ENCODE results near the gene GRK5.
"Not testable (repeated sequence)": the region's sequence is repeated elsewhere in the genome, so short reads cannot be mapped to it uniquely, and the experiment has no call there.

The GRK5 gene

GRCh38 chr10:119421891-119422681 lies 214.7 kb downstream of the GRK5 start:
- DNase-seq (ENCODE audit: low read depth): no peak

- DNase-seq (ENCODE audit: low read depth): no peak
These were observed 215.5 kb downstream of the GRK5 start for GRCh38 chr10:119422682-119423509.

GRCh38 chr10:119423510-119424257 lies 216.3 kb downstream of the GRK5 start:
- no peak for DNase-seq (ENCODE audit: low read depth)

GRCh38 chr10:119424258-119424975 lies 217.0 kb downstream of the GRK5 start:
- no peak for DNase-seq (ENCODE audit: low read depth)

GRCh38 chr10:119425102-119425880 lies 217.9 kb downstream of the GRK5 start:
- DNase-seq (ENCODE audit: low read depth): no peak

- no peak for DNase-seq (ENCODE audit: low read depth)
These were observed 218.5 kb downstream of the GRK5 start for GRCh38 chr10:119425881-119426170.

- no peak for DNase-seq (ENCODE audit: low read depth)
These were observed 219.3 kb downstream of the GRK5 start for GRCh38 chr10:119426699-119427098.

- no peak for DNase-seq (ENCODE audit: low read depth)
These were observed 220.0 kb downstream of the GRK5 start for GRCh38 chr10:119427263-119427864.

GRCh38 chr10:119428789-119429188 lies 221.4 kb downstream of the GRK5 start:
- no peak for DNase-seq (ENCODE audit: low read depth)

- no peak for DNase-seq (ENCODE audit: low read depth)
These were observed 222.4 kb downstream of the GRK5 start for GRCh38 chr10:119429771-119430170.

- no peak for DNase-seq (ENCODE audit: low read depth)
These were observed 223.8 kb downstream of the GRK5 start for GRCh38 chr10:119431034-119431772.

GRCh38 chr10:119431773-119432135 lies 224.4 kb downstream of the GRK5 start:
- no peak for DNase-seq (ENCODE audit: low read depth)

- DNase-seq (ENCODE audit: low read depth): not testable (repeated sequence)
These were observed 227.6 kb downstream of the GRK5 start for GRCh38 chr10:119434942-119435341.

- no peak for DNase-seq (ENCODE audit: low read depth)
These were observed 231.3 kb downstream of the GRK5 start for GRCh38 chr10:119438717-119439116.

- no peak for DNase-seq (ENCODE audit: low read depth)
These were observed 232.6 kb downstream of the GRK5 start for GRCh38 chr10:119439922-119440321.

- DNase-seq (ENCODE audit: low read depth): no peak
These were observed 233.9 kb downstream of the GRK5 start for GRCh38 chr10:119441151-119441821.

GRCh38 chr10:119441921-119442757 lies 234.8 kb downstream of the GRK5 start:
- no peak for DNase-seq (ENCODE audit: low read depth)

- DNase-seq (ENCODE audit: low read depth): no peak
These were observed 235.3 kb downstream of the GRK5 start for GRCh38 chr10:119442758-119443060.

- DNase-seq (ENCODE audit: low read depth): no peak
These were observed 236.1 kb downstream of the GRK5 start for GRCh38 chr10:119443441-119443840.
